Activated T-helper 2 cell treated with anti-CD3 and anti-CD28 coated beads, Interferon-gamma antibody, Interleukin-2, Interleukin-4, amounts not matched to agents 10 μg/mL and 5 μg/mL and 100 μg/mL, durations not matched to agents 14 hours and 24 hours and 36 hours (primary cell): ENCODE results near the gene CWC25. TPM values are rescaled to one million over a fixed set of nuclear protein-coding genes. Genes with fewer than 3 reads are reported as not detected.
"Not testable (repeated sequence)": the region's sequence is repeated elsewhere in the genome, so short reads cannot be mapped to it uniquely, and the experiment has no call there.

Experiments
- DNase-seq: peaks from one replicate; pipeline ENCODE4 v3.0.0; 2021; ENCODE audit warnings: low spot score
- H3K27ac Mint-ChIP-seq: one replicate; pipeline ENCODE4 v1.8.0; 2021; ENCODE audit warnings: mixed read lengths
- H3K27me3 Mint-ChIP-seq: one replicate; pipeline ENCODE4 v1.8.0; 2021; ENCODE audit warnings: low read depth, mixed read lengths
- H3K36me3 Mint-ChIP-seq: one replicate; pipeline ENCODE4 v1.8.0; 2021; ENCODE audit warnings: low read depth, mixed read lengths
- H3K4me1 Mint-ChIP-seq: one replicate; pipeline ENCODE4 v1.8.0; 2021; ENCODE audit warnings: low read depth, mixed read lengths
- H3K4me3 Mint-ChIP-seq: one replicate; pipeline ENCODE4 v1.8.0; 2021; ENCODE audit warnings: low read depth, mild to moderate bottlenecking, moderate library complexity, mixed read lengths
- H3K9me3 Mint-ChIP-seq: one replicate; pipeline ENCODE4 v1.8.0; 2021; ENCODE audit warnings: mixed read lengths
- intact Hi-C: fragments of 100-400 bp; cut with micrococcal nuclease; formaldehyde crosslinking; loops from one replicate; pipeline ENCODE4 v1.15.1; 2023
- total RNA-seq: library from RNA; stranded (reverse); gene quantifications from 2 replicates; pipeline ENCODE4 v1.2.3, GENCODE V29; 2022

The CWC25 gene
- total RNA-seq, 1 donor from 2014 or later = 26.4 TPM

DNA sequence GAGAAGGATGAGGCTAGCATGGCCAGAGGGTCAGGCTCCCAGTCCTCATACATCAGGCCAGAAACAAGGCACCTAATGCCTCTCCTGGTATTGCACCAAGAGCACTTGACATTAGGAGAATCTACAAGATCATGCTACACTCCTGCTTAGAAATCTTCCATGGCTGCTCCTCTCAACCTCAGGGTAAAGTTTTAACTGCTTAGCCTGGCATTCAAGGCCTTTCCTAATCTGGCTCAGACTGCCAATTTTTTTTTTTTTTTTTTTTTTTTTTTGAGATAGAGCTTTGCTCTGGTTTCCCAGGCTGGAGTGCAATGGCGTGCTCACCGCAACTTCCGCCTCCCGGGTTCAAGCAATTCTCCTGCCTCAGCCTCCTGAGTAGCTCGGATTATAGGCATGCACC, 34.0 kb downstream of the CWC25 start:
- intact Hi-C loops = no loop called here
- Mint-ChIP-seq H3K9me3 (no peaks in the 10 kb centered on the region), H3K4me1 (peaks cover 4% of the 10 kb centered on the region), H3K27ac (no peak overlapping the region), H3K36me3 (peaks cover 26% of the 10 kb centered on the region), H3K27me3 (no peaks in the 10 kb centered on the region), H3K4me3 (no peak overlapping the region)
- DNase-seq = no peak

DNA sequence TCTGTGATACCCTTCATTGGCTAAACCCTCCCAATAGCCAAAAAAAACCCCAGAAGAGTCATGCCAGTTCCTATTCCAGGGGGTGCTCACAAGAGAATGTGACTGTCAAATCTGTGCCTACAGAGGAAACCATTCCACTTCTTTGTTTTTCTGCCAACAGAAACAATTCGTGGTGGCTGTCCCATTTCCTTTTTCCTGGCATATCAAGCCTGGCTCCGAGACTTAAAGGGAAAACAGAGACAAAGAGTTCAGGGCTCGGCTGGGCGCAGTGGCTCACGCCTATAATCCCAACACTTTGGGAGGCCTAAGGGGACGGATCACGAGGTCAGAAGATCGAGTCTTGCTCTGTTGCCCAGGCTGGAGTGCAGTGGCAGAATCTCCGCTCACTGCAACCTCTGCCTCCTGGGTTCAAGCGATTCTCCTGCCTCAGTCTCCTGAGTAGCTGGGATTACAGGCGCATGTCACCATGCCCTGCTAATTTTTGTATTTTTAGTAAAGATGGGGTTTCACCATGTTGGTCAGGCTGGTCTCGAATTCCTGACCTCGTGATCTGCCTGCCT, 34.9 kb downstream of the CWC25 start:
- not testable (repeated sequence) for H3K4me3 Mint-ChIP-seq, H3K27me3 Mint-ChIP-seq, H3K4me1 Mint-ChIP-seq

DNA sequence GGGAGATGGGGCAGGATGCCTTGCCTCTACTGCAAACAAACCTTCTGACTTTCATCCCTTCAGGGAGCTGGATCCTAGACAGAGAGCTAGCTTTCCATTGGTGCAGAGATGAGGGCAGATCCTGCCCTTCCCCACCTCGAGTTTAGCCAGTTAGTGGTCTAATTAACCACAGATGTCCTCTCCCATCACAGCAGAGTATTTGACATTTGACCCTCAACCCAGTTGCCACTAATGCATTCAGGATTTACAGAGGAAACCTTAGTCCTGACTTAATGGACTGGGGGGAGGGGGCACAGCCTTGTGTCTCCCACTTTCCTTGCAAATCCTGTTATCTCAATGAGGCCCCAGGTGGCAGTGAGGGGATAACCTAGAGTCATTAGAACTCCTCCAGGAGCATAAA, 35.9 kb downstream of the CWC25 start:
- Mint-ChIP-seq H3K4me3 (no peak overlapping the region), H3K27ac (no peak overlapping the region), H3K4me1 (peaks cover 2% of the 10 kb centered on the region), H3K27me3 (no peaks in the 10 kb centered on the region), H3K9me3 (no peaks in the 10 kb centered on the region), H3K36me3 (peaks cover 35% of the 10 kb centered on the region)
- DNase-seq = no peak
- intact Hi-C loops = no loop called here

More for the DNA sequence above, 34.9 kb downstream of the CWC25 start:
- peaks cover 28% of the 10 kb centered on the region for H3K36me3 Mint-ChIP-seq
- intact Hi-C loops, DNase-seq, H3K27ac Mint-ChIP-seq, H3K9me3 Mint-ChIP-seq: not testable (repeated sequence)

DNA sequence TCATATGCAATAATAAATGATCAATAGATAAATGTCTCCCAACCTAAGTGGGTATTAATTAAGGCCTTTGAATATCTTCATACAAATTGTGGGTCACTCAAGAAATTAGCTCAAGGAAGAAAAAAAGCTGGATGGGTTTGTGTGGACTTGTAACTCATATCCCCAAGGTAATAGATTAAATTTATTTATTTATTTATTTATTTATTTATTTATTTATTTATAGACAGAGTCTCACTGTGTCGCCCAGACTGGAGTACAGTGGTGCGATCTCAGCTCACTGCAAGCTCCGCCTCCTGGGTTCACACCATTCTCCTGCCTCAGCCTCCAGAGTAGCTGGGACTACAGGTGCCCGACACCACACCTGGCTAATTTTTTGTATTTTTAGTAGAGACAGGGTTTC, 37.1 kb downstream of the CWC25 start:
- H3K4me1 Mint-ChIP-seq, H3K4me3 Mint-ChIP-seq, DNase-seq, H3K27me3 Mint-ChIP-seq, H3K27ac Mint-ChIP-seq, intact Hi-C loops, H3K9me3 Mint-ChIP-seq: not testable (repeated sequence)
- H3K36me3 Mint-ChIP-seq = peaks cover 35% of the 10 kb centered on the region

DNA sequence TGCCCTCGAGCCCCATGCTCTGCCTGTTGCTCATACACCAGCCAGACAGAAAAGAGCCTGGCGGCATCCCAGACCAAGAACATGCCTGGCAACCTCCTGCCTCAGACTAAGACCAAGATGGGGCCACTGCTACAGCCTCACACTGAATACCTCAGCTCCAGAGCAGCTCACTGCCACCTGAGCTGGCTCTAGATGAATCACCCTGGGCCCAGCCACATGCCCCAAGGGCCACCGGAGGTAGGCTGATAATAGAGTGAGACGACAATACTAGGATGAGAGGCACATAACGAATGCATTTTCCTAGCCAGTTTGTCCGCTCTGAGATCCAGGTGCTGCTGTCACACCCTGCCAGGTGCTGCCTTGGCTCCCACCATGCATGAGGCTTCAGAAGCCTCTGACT, 38.7 kb downstream of the CWC25 start:
- H3K27me3 Mint-ChIP-seq = no peaks in the 10 kb centered on the region
- H3K27ac Mint-ChIP-seq = no peak overlapping the region
- intact Hi-C loops = no loop called here
- no peak overlapping the region for H3K4me3 Mint-ChIP-seq
- no peaks in the 10 kb centered on the region for H3K9me3 Mint-ChIP-seq
- H3K36me3 Mint-ChIP-seq = peaks cover 39% of the 10 kb centered on the region
- no peak for DNase-seq
- H3K4me1 Mint-ChIP-seq = no peaks in the 10 kb centered on the region

DNA sequence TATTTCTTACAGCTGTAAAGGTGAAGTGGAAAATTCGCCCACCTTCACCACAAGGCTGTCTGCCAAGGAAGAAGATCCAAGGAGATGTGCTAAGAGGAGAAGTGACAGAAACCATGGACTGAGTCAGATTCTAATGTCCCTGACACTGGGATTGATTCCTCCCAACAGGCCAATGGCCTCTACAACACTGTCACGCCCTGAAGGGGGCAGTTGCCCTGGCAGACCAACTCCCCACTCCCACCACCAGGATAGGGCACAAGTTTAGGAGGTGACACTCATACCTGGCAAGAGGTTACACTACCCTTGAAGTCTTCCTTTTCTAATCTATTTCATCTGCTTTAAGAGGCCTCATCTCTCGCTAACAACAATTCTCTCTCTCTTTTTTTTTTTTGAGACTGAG, 41.9 kb downstream of the CWC25 start:
- Mint-ChIP-seq H3K27ac (no peak overlapping the region), H3K27me3 (no peaks in the 10 kb centered on the region), H3K36me3 (peaks cover 66% of the 10 kb centered on the region), H3K4me1 (no peaks in the 10 kb centered on the region), H3K9me3 (no peaks in the 10 kb centered on the region), H3K4me3 (no peak overlapping the region)
- intact Hi-C loops = no loop called here
- no peak for DNase-seq

DNA sequence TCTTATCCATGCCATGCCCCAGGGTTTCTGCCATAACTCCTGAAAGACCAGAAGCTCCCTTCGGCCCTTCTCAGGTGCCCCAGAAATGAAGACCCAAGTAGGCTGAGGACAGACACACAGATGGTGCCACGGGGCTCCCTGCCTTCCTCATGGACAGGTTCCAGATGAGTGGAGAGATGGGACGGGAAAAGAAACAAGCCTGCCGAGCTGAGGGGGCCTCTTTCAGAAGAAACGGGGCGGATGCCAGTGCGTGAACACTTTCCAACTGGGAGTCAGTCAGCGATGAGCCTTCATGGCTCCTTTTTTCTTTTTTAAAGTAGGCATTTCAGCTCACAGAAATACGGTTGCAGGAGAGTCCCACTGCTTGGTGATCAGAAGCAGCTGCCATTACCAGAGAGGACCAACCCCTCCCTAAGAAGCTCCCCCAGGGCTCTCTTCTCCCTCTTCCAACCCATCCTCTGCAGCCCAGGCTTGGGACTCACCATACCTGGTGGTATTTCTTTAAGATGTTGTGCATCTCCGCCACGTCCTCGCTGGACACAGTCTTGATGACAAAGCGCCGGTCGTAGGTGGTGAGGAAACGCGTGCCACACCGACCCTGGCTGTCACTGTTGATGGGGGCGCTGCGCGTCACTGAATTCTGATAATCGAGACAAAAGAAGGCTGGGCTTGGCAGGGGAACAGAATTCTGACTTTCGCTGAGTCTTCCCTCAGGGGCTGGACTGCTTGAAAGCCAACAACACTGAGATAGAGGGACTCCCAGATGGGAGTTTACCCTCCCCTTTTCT, 45.0 kb downstream of the CWC25 start:
- Mint-ChIP-seq H3K9me3 (no peaks in the 10 kb centered on the region), H3K27ac (no peak overlapping the region), H3K4me3 (no peak overlapping the region), H3K4me1 (no peaks in the 10 kb centered on the region), H3K36me3 (peaks cover 60% of the 10 kb centered on the region), H3K27me3 (no peaks in the 10 kb centered on the region)
- intact Hi-C loops = no loop called here
- no peak for DNase-seq

DNA sequence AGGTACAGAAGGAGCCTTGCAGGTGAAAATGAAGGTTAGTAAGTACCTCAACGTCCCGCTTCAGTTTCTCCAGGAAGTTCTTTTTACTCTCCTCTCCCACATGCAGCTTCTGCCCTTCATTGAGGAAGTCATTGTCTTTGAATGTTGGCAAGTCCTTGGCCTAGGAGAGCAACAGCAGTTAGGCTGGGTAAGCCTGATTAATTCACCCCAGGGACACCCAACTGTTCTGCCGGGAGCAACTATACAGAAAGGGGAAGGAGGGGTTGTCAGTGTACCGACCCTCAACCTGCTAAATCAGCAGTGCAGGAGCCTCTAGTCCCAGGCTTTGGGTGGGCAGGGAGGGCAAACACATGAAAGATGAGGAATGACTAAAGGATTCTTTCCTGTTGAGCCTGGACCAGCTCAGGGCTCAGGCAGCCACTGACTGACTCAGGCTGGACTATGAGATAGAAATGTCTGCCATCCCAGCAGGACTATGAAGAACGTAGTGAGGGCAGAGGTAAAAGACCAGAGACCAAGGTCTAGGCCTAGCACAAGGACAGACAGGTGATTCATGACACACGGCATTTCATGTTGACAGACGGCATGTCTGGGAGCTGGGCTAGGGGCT, 47.4 kb downstream of the CWC25 start:
- Mint-ChIP-seq H3K4me1 (no peaks in the 10 kb centered on the region), H3K27ac (no peak overlapping the region), H3K36me3 (peaks cover 60% of the 10 kb centered on the region), H3K27me3 (no peaks in the 10 kb centered on the region), H3K9me3 (no peaks in the 10 kb centered on the region), H3K4me3 (no peak overlapping the region)
- intact Hi-C loops = no loop called here
- DNase-seq = no peak

DNA sequence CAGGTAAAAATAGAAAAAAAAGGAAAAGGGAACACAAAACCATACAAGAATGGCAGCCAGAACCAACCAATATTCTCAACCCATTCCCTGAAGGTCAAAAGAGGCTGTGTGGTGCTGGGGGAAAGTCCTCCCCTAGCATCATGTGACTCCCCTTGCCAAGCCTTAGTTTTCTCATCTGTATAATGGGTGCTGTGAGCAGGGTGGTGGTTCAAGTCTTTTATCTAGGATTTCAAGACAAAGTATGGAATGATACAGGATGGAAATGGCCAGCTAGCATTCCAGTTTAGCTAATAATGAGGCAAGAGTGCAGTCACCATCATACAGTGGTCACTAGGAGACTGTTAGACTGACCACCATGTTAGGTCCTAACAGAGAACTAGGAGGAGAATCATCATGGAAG, 51.9 kb downstream of the CWC25 start:
- no peak for DNase-seq
- no peaks in the 10 kb centered on the region for H3K4me1 Mint-ChIP-seq
- H3K27ac Mint-ChIP-seq = no peak overlapping the region
- no peak overlapping the region for H3K4me3 Mint-ChIP-seq
- no peaks in the 10 kb centered on the region for H3K27me3 Mint-ChIP-seq
- H3K9me3 Mint-ChIP-seq = no peaks in the 10 kb centered on the region
- intact Hi-C loops = no loop called here
- H3K36me3 Mint-ChIP-seq = peaks cover 57% of the 10 kb centered on the region

DNA sequence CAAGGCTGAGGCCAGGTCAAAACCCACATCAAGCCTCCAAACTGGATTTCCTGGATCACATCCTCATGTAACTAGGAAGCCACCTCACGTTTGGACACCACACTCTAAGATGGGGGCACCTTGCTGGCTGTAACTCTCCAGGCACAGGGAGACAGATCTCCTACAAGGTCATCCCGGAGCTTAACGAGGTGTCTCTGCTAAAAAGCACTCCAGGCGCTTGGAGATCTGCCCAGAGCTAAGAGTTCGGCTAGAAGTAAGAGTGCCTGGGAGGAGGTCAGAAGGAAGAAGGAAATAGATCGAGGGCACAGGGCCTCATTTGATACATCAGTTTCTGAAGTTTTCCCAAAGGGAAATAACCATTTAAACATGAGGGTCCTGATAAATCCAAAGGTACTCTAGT, 56.7 kb downstream of the CWC25 start:
- intact Hi-C loops = no loop called here
- peaks cover 2% of the 10 kb centered on the region for H3K4me1 Mint-ChIP-seq

DNA sequence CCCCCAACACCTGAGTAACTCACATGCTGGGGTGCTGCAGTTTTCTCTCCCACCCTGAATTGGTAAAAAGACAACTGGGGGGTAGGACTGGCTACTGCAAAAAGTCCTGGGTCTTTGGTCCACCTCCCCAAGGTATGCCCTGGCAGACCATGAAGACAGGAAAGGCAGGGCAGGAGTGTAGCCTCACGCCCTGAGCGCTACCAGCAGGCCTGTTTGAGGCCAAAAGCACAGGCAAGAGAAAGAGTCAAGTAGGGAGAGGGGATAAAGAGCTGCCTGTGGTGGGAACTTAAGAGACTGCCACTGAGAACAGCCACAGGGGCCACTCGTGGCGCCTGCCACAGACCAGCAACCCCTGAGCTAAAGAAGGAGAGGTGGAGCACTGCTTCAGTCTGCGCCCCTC, 58.8 kb downstream of the CWC25 start:
- H3K27ac Mint-ChIP-seq = no peak overlapping the region
- H3K27me3 Mint-ChIP-seq = no peaks in the 10 kb centered on the region
- intact Hi-C loops = no loop called here
- peaks cover 8% of the 10 kb centered on the region for H3K4me1 Mint-ChIP-seq
- no peak for DNase-seq
- H3K4me3 Mint-ChIP-seq = no peak overlapping the region
- no peaks in the 10 kb centered on the region for H3K9me3 Mint-ChIP-seq
- H3K36me3 Mint-ChIP-seq = peaks cover 83% of the 10 kb centered on the region

More for the DNA sequence above, 56.7 kb downstream of the CWC25 start:
- DNase-seq = no peak
- Mint-ChIP-seq H3K27me3 (no peaks in the 10 kb centered on the region), H3K36me3 (peaks cover 80% of the 10 kb centered on the region), H3K27ac (no peak overlapping the region), H3K9me3 (no peaks in the 10 kb centered on the region), H3K4me3 (no peak overlapping the region)

DNA sequence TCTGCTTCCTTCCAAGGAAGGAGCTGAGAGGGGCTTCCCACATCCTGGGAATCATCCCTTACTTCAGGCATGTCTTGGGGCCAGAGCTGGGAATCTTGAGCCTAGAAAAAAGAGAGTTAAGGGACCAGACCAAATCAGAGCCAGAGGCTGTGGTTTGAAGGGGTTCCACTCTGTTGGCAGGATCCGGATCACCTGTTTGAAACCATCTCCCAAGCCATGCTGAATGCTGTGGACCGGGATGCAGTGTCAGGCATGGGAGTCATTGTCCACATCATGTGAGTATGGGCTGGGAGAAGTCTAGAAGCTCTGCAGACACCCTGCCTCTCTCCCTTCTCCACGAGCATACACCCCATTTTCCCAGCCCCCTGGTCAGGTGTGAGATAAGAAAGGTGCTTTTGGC, 62.9 kb downstream of the CWC25 start:
- H3K9me3 Mint-ChIP-seq = no peaks in the 10 kb centered on the region
- intact Hi-C loops = no loop called here

DNA sequence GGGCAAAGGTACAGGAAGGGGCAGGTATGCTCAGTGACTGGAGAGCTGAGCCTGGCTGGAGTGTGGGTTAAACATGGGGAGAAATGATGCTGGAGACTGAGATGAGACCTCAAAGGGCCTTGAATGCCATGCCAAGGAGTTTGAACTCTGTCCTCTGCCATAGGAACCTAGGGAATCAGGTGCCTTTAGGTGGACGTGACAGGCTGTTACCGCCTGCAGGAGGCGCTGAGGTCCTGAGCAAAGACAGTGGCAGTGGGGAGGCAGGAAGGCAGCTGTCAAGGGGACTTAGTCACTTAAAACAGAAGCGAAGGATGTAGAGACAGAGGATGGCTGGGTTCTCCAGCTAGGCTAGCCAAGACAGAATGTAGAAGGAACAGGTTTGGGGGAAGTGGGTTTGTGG, 63.5 kb downstream of the CWC25 start:
- peaks cover 75% of the 10 kb centered on the region for H3K36me3 Mint-ChIP-seq
- H3K4me3 Mint-ChIP-seq = no peak overlapping the region
- H3K4me1 Mint-ChIP-seq = peaks cover 9% of the 10 kb centered on the region
- no peak for DNase-seq
- intact Hi-C loops = no loop called here
- H3K27ac Mint-ChIP-seq = peak overlapping the region; percentile 51
- no peaks in the 10 kb centered on the region for H3K27me3 Mint-ChIP-seq
- no peaks in the 10 kb centered on the region for H3K9me3 Mint-ChIP-seq

More for the DNA sequence above, 62.9 kb downstream of the CWC25 start:
- peaks cover 12% of the 10 kb centered on the region for H3K4me1 Mint-ChIP-seq
- no peak for DNase-seq
- peaks cover 79% of the 10 kb centered on the region for H3K36me3 Mint-ChIP-seq
- no peak overlapping the region for H3K27ac Mint-ChIP-seq
- H3K27me3 Mint-ChIP-seq = no peaks in the 10 kb centered on the region
- no peak overlapping the region for H3K4me3 Mint-ChIP-seq
